Measurements from ENCODE around the gene RALGAPA2.

DNA sequence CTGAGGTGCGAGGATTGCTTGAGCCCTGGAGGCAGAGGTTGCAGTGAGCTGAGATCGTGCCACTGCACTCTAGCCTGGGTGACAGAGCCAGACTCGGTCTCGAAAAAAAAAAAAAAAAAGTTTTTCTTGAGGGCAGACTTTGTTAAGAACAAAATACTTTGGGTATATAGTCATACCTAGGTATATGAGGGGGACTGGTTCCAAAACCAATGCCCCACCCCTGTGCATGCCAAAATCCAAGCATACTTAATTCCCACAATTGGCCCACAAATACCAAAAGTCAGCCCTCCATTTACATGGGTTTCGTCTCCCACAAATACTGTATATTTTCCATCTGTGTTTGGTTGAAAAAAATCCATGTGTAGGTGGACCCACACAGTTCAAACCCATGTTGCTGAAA lies 224.6 kb downstream of the RALGAPA2 start:
- TF ChIP-seq POLR2A (IDR thresholded peaks at IDR 0.05; ENCODE audit: low read length) (no peak), GATA1 (IDR thresholded peaks at IDR 0.05; ENCODE audit: low read depth, low read length) (no peak)
